HEK293T (cell line): ENCODE measurements around the gene BICC1.

ENCODE experiments used
- CTCF ChIA-PET: fragments of 350-600 bp; formaldehyde crosslinking; extraction: SDS; loops from one replicate; lab custom pipeline; 2021; ENCODE audit warnings: antibody characterized with exemption, inconsistent platforms; lab: Yijun Ruan, JAX
- POLR2A ChIA-PET: fragments of 350-600 bp; formaldehyde crosslinking; extraction: SDS; loops from one replicate; lab custom pipeline; 2020; ENCODE audit warnings: antibody characterized with exemption, inconsistent platforms; lab: Yijun Ruan, JAX
- DNase-seq: peaks from one replicate; pipeline ENCODE4 v3.0.0; 2012; ENCODE audit warnings: mixed read lengths; ENCODE audit errors: extremely low spot score
- ARNT ChIP-seq: fragments of 450-650 bp; IDR thresholded peaks from 2 replicates; pipeline ENCODE4 v1.6.1; 2017; ENCODE audit warnings: mild to moderate bottlenecking
- BHLHE40 ChIP-seq: fragments of 450-650 bp; IDR thresholded peaks from 2 replicates; pipeline ENCODE4 v1.6.1; 2016; ENCODE audit warnings: mild to moderate bottlenecking, moderate library complexity, borderline replicate concordance
- CTBP1 ChIP-seq: fragments of 450-650 bp; IDR thresholded peaks from 2 replicates; pipeline ENCODE4 v1.6.1; 2016; ENCODE audit warnings: borderline replicate concordance
- ELF4 ChIP-seq: fragments of 450-650 bp; IDR thresholded peaks from 2 replicates; pipeline ENCODE4 v1.6.1; 2017; ENCODE audit warnings: antibody characterized with exemption
- FOXA1 ChIP-seq: fragments of 450-650 bp; IDR thresholded peaks from 2 replicates; pipeline ENCODE4 v1.6.1; 2016; ENCODE audit warnings: mild to moderate bottlenecking
- FOXK2 ChIP-seq: fragments of 450-650 bp; IDR thresholded peaks from 2 replicates; pipeline ENCODE4 v1.6.1; 2016; ENCODE audit warnings: mild to moderate bottlenecking
- FOXM1 ChIP-seq: fragments of 450-650 bp; IDR thresholded peaks from 2 replicates; pipeline ENCODE4 v1.6.1; 2017; ENCODE audit warnings: mild to moderate bottlenecking, borderline replicate concordance
- HDGF ChIP-seq: fragments of 450-650 bp; IDR thresholded peaks from 2 replicates; pipeline ENCODE4 v1.6.1; 2017; ENCODE audit warnings: antibody characterized with exemption, borderline replicate concordance
- L3MBTL2 ChIP-seq: fragments of 450-650 bp; conservative IDR thresholded peaks from 2 replicates; pipeline ENCODE4 v1.6.1; 2016; ENCODE audit warnings: mild to moderate bottlenecking
- LEF1 ChIP-seq: fragments of 450-650 bp; IDR thresholded peaks from 2 replicates; pipeline ENCODE4 v1.6.1; 2017; ENCODE audit warnings: mild to moderate bottlenecking, borderline replicate concordance
- NFRKB ChIP-seq: fragments of 450-650 bp; IDR thresholded peaks from 2 replicates; pipeline ENCODE4 v1.6.1; 2016; ENCODE audit warnings: mild to moderate bottlenecking, moderate library complexity
- PKNOX1 ChIP-seq: fragments of 450-650 bp; IDR thresholded peaks from 2 replicates; pipeline ENCODE4 v1.6.1; 2016
- SP1 ChIP-seq: fragments of 450-650 bp; IDR thresholded peaks from 2 replicates; pipeline ENCODE4 v1.6.1; 2017
- SUZ12 ChIP-seq: fragments of 450-650 bp; IDR thresholded peaks from 2 replicates; pipeline ENCODE4 v1.6.1; 2016; ENCODE audit warnings: mild to moderate bottlenecking
- TARDBP ChIP-seq: fragments of 450-650 bp; IDR thresholded peaks from 2 replicates; pipeline ENCODE4 v1.6.1; 2016
- ZNF384 ChIP-seq: fragments of 450-650 bp; IDR thresholded peaks from 2 replicates; pipeline ENCODE4 v1.6.1; 2016

The BICC1 gene

GRCh38 chr10:58618158-58618676 lies 105.5 kb downstream of the BICC1 start:
- CTCF ChIA-PET: no interaction called here
- POLR2A ChIA-PET: no interaction called here
- DNase-seq: no peak
- TF ChIP-seq NFRKB: no peak
- no peak for TF ChIP-seq SP1
- TF ChIP-seq PKNOX1: no peak
- no peak for TF ChIP-seq FOXM1
- TF ChIP-seq ELF4: no peak
- TF ChIP-seq LEF1: no peak
- TF ChIP-seq SUZ12: no peak
- TF ChIP-seq CTBP1: no peak
- TF ChIP-seq FOXK2: no peak
- no peak for TF ChIP-seq ZNF384
- no peak for TF ChIP-seq BHLHE40
- no peak for TF ChIP-seq HDGF

- ChIA-PET CTCF (no interaction called here), POLR2A (no interaction called here)
- TF ChIP-seq ELF4 (no peak), PKNOX1 (no peak), HDGF (no peak), ZNF384 (no peak), CTBP1 (no peak), TARDBP (no peak), NFRKB (no peak), LEF1 (no peak), L3MBTL2 (no peak), SP1 (no peak), FOXM1 (no peak), FOXA1 (no peak), SUZ12 (no peak), BHLHE40 (no peak), ARNT (no peak), FOXK2 (no peak)
- no peak for DNase-seq
These were observed 108.9 kb downstream of the BICC1 start for GRCh38 chr10:58621379-58622077.

- ChIA-PET CTCF (no interaction called here), POLR2A (no interaction called here)
- no peak for DNase-seq
- TF ChIP-seq BHLHE40 (no peak), LEF1 (no peak), PKNOX1 (no peak), ZNF384 (no peak), FOXK2 (no peak), NFRKB (no peak), FOXM1 (no peak), SP1 (no peak), ELF4 (no peak), HDGF (no peak), CTBP1 (no peak), SUZ12 (no peak), L3MBTL2 (no peak), FOXA1 (no peak), TARDBP (no peak), ARNT (no peak)
These were observed 109.6 kb downstream of the BICC1 start for GRCh38 chr10:58622246-58622645.

- DNase-seq: no peak
- ChIA-PET CTCF (no interaction called here), POLR2A (no interaction called here)
- TF ChIP-seq BHLHE40 (no peak), L3MBTL2 (no peak), CTBP1 (no peak), SP1 (no peak), NFRKB (no peak), LEF1 (no peak), FOXA1 (no peak), FOXK2 (no peak), FOXM1 (no peak), TARDBP (no peak)
These were observed 112.4 kb downstream of the BICC1 start for GRCh38 chr10:58625070-58625469.

GRCh38 chr10:58627392-58627791 lies 114.7 kb downstream of the BICC1 start:
- ChIA-PET CTCF (interaction anchor here (0.5 kb wide), 1 partner anchor 14 kb away, joined by 3 read pairs; no protein-coding TSS in a partner anchor), POLR2A (no interaction called here)
- DNase-seq: no peak
- TF ChIP-seq PKNOX1 (no peak), LEF1 (no peak), NFRKB (no peak), FOXA1 (no peak), ZNF384 (no peak), HDGF (no peak), FOXK2 (no peak)

- POLR2A ChIA-PET: no interaction called here
- TF ChIP-seq CTBP1 (no peak), FOXK2 (no peak), SUZ12 (no peak), L3MBTL2 (no peak), PKNOX1 (no peak), TARDBP (no peak), NFRKB (no peak), ARNT (no peak), FOXA1 (no peak), ZNF384 (no peak), SP1 (no peak), ELF4 (no peak), HDGF (no peak), BHLHE40 (no peak)
- CTCF ChIA-PET: no interaction called here
- DNase-seq: no peak
These were observed 119.0 kb downstream of the BICC1 start for GRCh38 chr10:58631715-58632114.
